MG63 (cell line): ENCODE measurements around the gene MRC2. TPM values are rescaled to one million over a fixed set of nuclear protein-coding genes. Genes with fewer than 3 reads are reported as not detected.
A peak's percentile ranks its signal among the peaks of the same experiment; 100 is the strongest.
"Not testable (repeated sequence)": the region's sequence is repeated elsewhere in the genome, so short reads cannot be mapped to it uniquely, and the experiment has no call there.

Source experiments
- DNase-seq: peaks from one replicate; pipeline ENCODE4 v3.0.0-alpha.2; 2020
- H3K27me3 ChIP-seq: fragments of 250-450 bp; sonication (Bioruptor Pico); 2 replicates; pipeline ENCODE4 v1.5.1; 2020; ENCODE audit warnings: mild to moderate bottlenecking, moderate library complexity
- H3K36me3 ChIP-seq: fragments of 250-450 bp; sonication (Bioruptor Pico); 2 replicates; pipeline ENCODE4 v1.5.1; 2020; ENCODE audit warnings: mild to moderate bottlenecking, moderate library complexity
- H3K4me3 ChIP-seq: fragments of 250-450 bp; sonication (Bioruptor Pico); 2 replicates; pipeline ENCODE4 v1.5.1; 2020; ENCODE audit warnings: mild to moderate bottlenecking, moderate library complexity
- H3K9me3 ChIP-seq: fragments of 250-450 bp; sonication (Bioruptor Pico); 2 replicates; pipeline ENCODE4 v1.5.1; 2020; ENCODE audit warnings: mild to moderate bottlenecking, moderate library complexity
- total RNA-seq: library from RNA; depleted of rRNA; stranded (reverse); fragments of >200 nt; shearing (Covaris generic); gene quantifications from 2 replicates; pipeline ENCODE4 v1.2.3, GENCODE V29; 2014; ENCODE audit warnings: low replicate concordance

Gene MRC2
- total RNA-seq, 1 experiment from 2014 or later, result 65.1 TPM

GRCh38 chr17:62693616-62694409 lies 66.3 kb downstream of the MRC2 start:
- DNase-seq, result no peak

GRCh38 chr17:62695093-62695738 lies 67.7 kb downstream of the MRC2 start:
- H3K36me3 ChIP-seq, H3K4me3 ChIP-seq, DNase-seq, H3K27me3 ChIP-seq, H3K9me3 ChIP-seq: not testable (repeated sequence)

More at GRCh38 chr17:62693616-62694409, 66.3 kb downstream of the MRC2 start:
- H3K27me3 ChIP-seq, result no peaks in the 10 kb centered on the region
- H3K9me3 ChIP-seq, result no peaks in the 10 kb centered on the region
- peaks cover 11% of the 10 kb centered on the region; the same call in 1 of the 2 replicates for H3K36me3 ChIP-seq
- no peak overlapping the region for H3K4me3 ChIP-seq

GRCh38 chr17:62696256-62696655 lies 68.8 kb downstream of the MRC2 start:
- no peak for DNase-seq
- Histone ChIP-seq H3K36me3 (peaks cover under 1% of the 10 kb centered on the region; the same call in 1 of the 2 replicates), H3K27me3 (no peaks in the 10 kb centered on the region), H3K4me3 (no peak overlapping the region), H3K9me3 (no peaks in the 10 kb centered on the region)

- no peaks in the 10 kb centered on the region for H3K9me3 ChIP-seq
- H3K36me3 ChIP-seq, result no peaks in the 10 kb centered on the region
- H3K4me3 ChIP-seq, result no peak overlapping the region
- no peak for DNase-seq
- H3K27me3 ChIP-seq, result no peaks in the 10 kb centered on the region
Observed at GRCh38 chr17:62696726-62697490, 69.4 kb downstream of the MRC2 start.

GRCh38 chr17:62698459-62698858 lies 71.0 kb downstream of the MRC2 start:
- not testable (repeated sequence) for H3K9me3 ChIP-seq, H3K27me3 ChIP-seq, H3K36me3 ChIP-seq, DNase-seq, H3K4me3 ChIP-seq

- no peak for DNase-seq
- H3K27me3 ChIP-seq, result no peaks in the 10 kb centered on the region
- no peaks in the 10 kb centered on the region for H3K9me3 ChIP-seq
- H3K36me3 ChIP-seq, result no peaks in the 10 kb centered on the region
- H3K4me3 ChIP-seq, result no peak overlapping the region
Observed at GRCh38 chr17:62700964-62701705, 73.7 kb downstream of the MRC2 start.

- Histone ChIP-seq H3K27me3 (no peaks in the 10 kb centered on the region), H3K36me3 (no peaks in the 10 kb centered on the region), H3K4me3 (no peak overlapping the region), H3K9me3 (no peaks in the 10 kb centered on the region)
- DNase-seq, result no peak
Observed at GRCh38 chr17:62701706-62702085, 74.2 kb downstream of the MRC2 start.

GRCh38 chr17:62702746-62703260 lies 75.3 kb downstream of the MRC2 start:
- Histone ChIP-seq H3K4me3 (no peak overlapping the region), H3K9me3 (no peaks in the 10 kb centered on the region), H3K27me3 (no peaks in the 10 kb centered on the region), H3K36me3 (no peaks in the 10 kb centered on the region)
- no peak for DNase-seq

GRCh38 chr17:62703261-62703775 lies 75.8 kb downstream of the MRC2 start:
- Histone ChIP-seq H3K9me3 (peaks cover under 1% of the 10 kb centered on the region; the same call in 1 of the 2 replicates), H3K4me3 (peak overlapping the region; percentile 49), H3K36me3 (no peaks in the 10 kb centered on the region), H3K27me3 (no peaks in the 10 kb centered on the region)
- DNase-seq, result peak; percentile 91

GRCh38 chr17:62703776-62704380 lies 76.4 kb downstream of the MRC2 start:
- peak; percentile 81 for DNase-seq
- H3K9me3 ChIP-seq, result peaks cover 6% of the 10 kb centered on the region
- H3K27me3 ChIP-seq, result no peaks in the 10 kb centered on the region
- no peaks in the 10 kb centered on the region for H3K36me3 ChIP-seq
- H3K4me3 ChIP-seq, result peak overlapping the region; percentile 49

GRCh38 chr17:62704381-62704971 lies 77.0 kb downstream of the MRC2 start:
- H3K4me3 ChIP-seq, result peak overlapping the region; percentile 49
- peaks cover 10% of the 10 kb centered on the region for H3K9me3 ChIP-seq
- no peaks in the 10 kb centered on the region for H3K27me3 ChIP-seq
- DNase-seq, result peak; percentile 59
- H3K36me3 ChIP-seq, result no peaks in the 10 kb centered on the region

GRCh38 chr17:62705156-62705777 lies 77.8 kb downstream of the MRC2 start:
- no peaks in the 10 kb centered on the region for H3K36me3 ChIP-seq
- no peak for DNase-seq
- no peak overlapping the region for H3K4me3 ChIP-seq
- H3K9me3 ChIP-seq, result peaks cover 13% of the 10 kb centered on the region
- no peaks in the 10 kb centered on the region for H3K27me3 ChIP-seq

GRCh38 chr17:62705778-62706597 lies 78.5 kb downstream of the MRC2 start:
- Histone ChIP-seq H3K27me3 (no peaks in the 10 kb centered on the region), H3K4me3 (no peak overlapping the region), H3K36me3 (no peaks in the 10 kb centered on the region), H3K9me3 (peaks cover 13% of the 10 kb centered on the region)
- DNase-seq, result no peak

- H3K4me3 ChIP-seq, result no peak overlapping the region
- H3K9me3 ChIP-seq, result peaks cover 13% of the 10 kb centered on the region
- no peaks in the 10 kb centered on the region for H3K27me3 ChIP-seq
- no peaks in the 10 kb centered on the region for H3K36me3 ChIP-seq
- no peak for DNase-seq
Observed at GRCh38 chr17:62706598-62707424, 79.3 kb downstream of the MRC2 start.
